MCF 10A (cell line): ENCODE measurements around the gene PTTG1IP. TPM values are rescaled to one million over a fixed set of nuclear protein-coding genes. Genes with fewer than 3 reads are reported as not detected.

Experiments used
- BruUV-seq: library from RNA; stranded (reverse); fragments of 400-500 nt; replicated peaks from 2 replicates; lab custom pipeline; 2021; lab: Mats Ljungman, UMichigan
- CTCF ChIA-PET: fragments of 300-600 bp; sonication (Branson Sonifier 250); formaldehyde crosslinking; extraction: SDS; loops from one replicate; lab custom pipeline; 2021; ENCODE audit warnings: antibody characterized with exemption, inconsistent platforms; lab: Yijun Ruan, JAX
- POLR2A ChIA-PET: fragments of 300-600, 350-650 bp; sonication (Branson Sonifier 250); formaldehyde crosslinking; extraction: SDS; loops from one replicate; lab custom pipeline; 2020; ENCODE audit warnings: antibody characterized with exemption, inconsistent platforms; lab: Yijun Ruan, JAX
- DNase-seq: peaks from one replicate; pipeline ENCODE4 v3.0.0-alpha.2; 2018; ENCODE audit not compliant: unreplicated experiment
- H3K27ac Mint-ChIP-seq: one replicate; pipeline ENCODE4 v1.8.0; 2022; ENCODE audit warnings: mild to moderate bottlenecking, low read depth, mixed read lengths; ENCODE audit not compliant: unreplicated experiment
- H3K27me3 Mint-ChIP-seq: one replicate; pipeline ENCODE4 v1.8.0; 2022; ENCODE audit warnings: mixed read lengths; ENCODE audit not compliant: insufficient read depth, unreplicated experiment
- H3K36me3 Mint-ChIP-seq: one replicate; pipeline ENCODE4 v1.8.0; 2022; ENCODE audit warnings: mild to moderate bottlenecking, moderate library complexity, mixed read lengths; ENCODE audit not compliant: insufficient read depth, unreplicated experiment
- H3K4me1 Mint-ChIP-seq: one replicate; pipeline ENCODE4 v1.8.0; 2022; ENCODE audit warnings: mixed read lengths; ENCODE audit not compliant: insufficient read depth, unreplicated experiment
- H3K4me3 Mint-ChIP-seq: one replicate; pipeline ENCODE4 v1.8.0; 2022; ENCODE audit warnings: mild to moderate bottlenecking, moderate library complexity, mixed read lengths; ENCODE audit not compliant: unreplicated experiment
- H3K9me3 Mint-ChIP-seq: one replicate; pipeline ENCODE4 v1.8.0; 2022; ENCODE audit warnings: mixed read lengths; ENCODE audit not compliant: unreplicated experiment
- CTCF ChIP-seq: fragments of 200-600 bp; IDR thresholded peaks from one replicate; pipeline ENCODE4 v1.8.0; 2022; ENCODE audit warnings: antibody characterized with exemption, mild to moderate bottlenecking; ENCODE audit not compliant: unreplicated experiment
- intact Hi-C: fragments of 100-400 bp; cut with micrococcal nuclease; formaldehyde crosslinking; loops from 2 replicates; pipeline ENCODE4 v1.14.1; 2022
- total RNA-seq: library from RNA; stranded (reverse); gene quantifications from 2 replicates; pipeline ENCODE4 v1.2.3, GENCODE V29; 2022

PTTG1IP gene
- total RNA-seq, 1 experiment from 2014 or later: 338 TPM

- ChIA-PET CTCF (no interaction called here), POLR2A (no interaction called here)
- TF ChIP-seq CTCF: no peak
- no peaks in the 10 kb centered on the region for H3K9me3 Mint-ChIP-seq
- H3K4me1 Mint-ChIP-seq: peaks cover 5% of the 10 kb centered on the region
- BruUV-seq: no TSS peak
- DNase-seq: no peak
- intact Hi-C loops: no loop called here
- no peak overlapping the region for H3K27ac Mint-ChIP-seq
- peaks cover 2% of the 10 kb centered on the region for H3K27me3 Mint-ChIP-seq
- no peak overlapping the region for H3K4me3 Mint-ChIP-seq
- H3K36me3 Mint-ChIP-seq: no peaks in the 10 kb centered on the region
Observed at GRCh38 chr21:44836349-44836665, 37.2 kb downstream of the PTTG1IP start.

- no peak for TF ChIP-seq CTCF
- ChIA-PET CTCF (no interaction called here), POLR2A (no interaction called here)
- no peaks in the 10 kb centered on the region for H3K36me3 Mint-ChIP-seq
- intact Hi-C loops: no loop called here
- H3K9me3 Mint-ChIP-seq: no peaks in the 10 kb centered on the region
- no peak overlapping the region for H3K4me3 Mint-ChIP-seq
- H3K27me3 Mint-ChIP-seq: peaks cover 9% of the 10 kb centered on the region
- H3K4me1 Mint-ChIP-seq: peaks cover 5% of the 10 kb centered on the region
- no TSS peak for BruUV-seq
- H3K27ac Mint-ChIP-seq: no peak overlapping the region
- DNase-seq: no peak
Observed at GRCh38 chr21:44835647-44835973, 37.9 kb downstream of the PTTG1IP start.

- no peak for DNase-seq
- no TSS peak for BruUV-seq
- intact Hi-C loops: no loop called here
Observed at GRCh38 chr21:44834951-44835646, 38.4 kb downstream of the PTTG1IP start.

GRCh38 chr21:44834231-44834950, 39.1 kb downstream of the PTTG1IP start:
- no TSS peak for BruUV-seq
- Mint-ChIP-seq H3K4me1 (peaks cover 5% of the 10 kb centered on the region), H3K9me3 (no peaks in the 10 kb centered on the region), H3K4me3 (no peak overlapping the region), H3K36me3 (no peaks in the 10 kb centered on the region), H3K27ac (no peak overlapping the region), H3K27me3 (peaks cover 10% of the 10 kb centered on the region)
- no peak for TF ChIP-seq CTCF
- intact Hi-C loops: no loop called here
- POLR2A ChIA-PET: no interaction called here
- CTCF ChIA-PET: no interaction called here
- DNase-seq: no peak

More at GRCh38 chr21:44834951-44835646, 38.4 kb downstream of the PTTG1IP start:
- no peaks in the 10 kb centered on the region for H3K36me3 Mint-ChIP-seq
- POLR2A ChIA-PET: no interaction called here
- peaks cover 10% of the 10 kb centered on the region for H3K27me3 Mint-ChIP-seq
- H3K9me3 Mint-ChIP-seq: no peaks in the 10 kb centered on the region
- H3K4me3 Mint-ChIP-seq: no peak overlapping the region
- no peak for TF ChIP-seq CTCF
- peaks cover 5% of the 10 kb centered on the region for H3K4me1 Mint-ChIP-seq
- CTCF ChIA-PET: no interaction called here
- no peak overlapping the region for H3K27ac Mint-ChIP-seq
